ENCODE data around the gene MUCL3.

MUCL3 gene, protein sequence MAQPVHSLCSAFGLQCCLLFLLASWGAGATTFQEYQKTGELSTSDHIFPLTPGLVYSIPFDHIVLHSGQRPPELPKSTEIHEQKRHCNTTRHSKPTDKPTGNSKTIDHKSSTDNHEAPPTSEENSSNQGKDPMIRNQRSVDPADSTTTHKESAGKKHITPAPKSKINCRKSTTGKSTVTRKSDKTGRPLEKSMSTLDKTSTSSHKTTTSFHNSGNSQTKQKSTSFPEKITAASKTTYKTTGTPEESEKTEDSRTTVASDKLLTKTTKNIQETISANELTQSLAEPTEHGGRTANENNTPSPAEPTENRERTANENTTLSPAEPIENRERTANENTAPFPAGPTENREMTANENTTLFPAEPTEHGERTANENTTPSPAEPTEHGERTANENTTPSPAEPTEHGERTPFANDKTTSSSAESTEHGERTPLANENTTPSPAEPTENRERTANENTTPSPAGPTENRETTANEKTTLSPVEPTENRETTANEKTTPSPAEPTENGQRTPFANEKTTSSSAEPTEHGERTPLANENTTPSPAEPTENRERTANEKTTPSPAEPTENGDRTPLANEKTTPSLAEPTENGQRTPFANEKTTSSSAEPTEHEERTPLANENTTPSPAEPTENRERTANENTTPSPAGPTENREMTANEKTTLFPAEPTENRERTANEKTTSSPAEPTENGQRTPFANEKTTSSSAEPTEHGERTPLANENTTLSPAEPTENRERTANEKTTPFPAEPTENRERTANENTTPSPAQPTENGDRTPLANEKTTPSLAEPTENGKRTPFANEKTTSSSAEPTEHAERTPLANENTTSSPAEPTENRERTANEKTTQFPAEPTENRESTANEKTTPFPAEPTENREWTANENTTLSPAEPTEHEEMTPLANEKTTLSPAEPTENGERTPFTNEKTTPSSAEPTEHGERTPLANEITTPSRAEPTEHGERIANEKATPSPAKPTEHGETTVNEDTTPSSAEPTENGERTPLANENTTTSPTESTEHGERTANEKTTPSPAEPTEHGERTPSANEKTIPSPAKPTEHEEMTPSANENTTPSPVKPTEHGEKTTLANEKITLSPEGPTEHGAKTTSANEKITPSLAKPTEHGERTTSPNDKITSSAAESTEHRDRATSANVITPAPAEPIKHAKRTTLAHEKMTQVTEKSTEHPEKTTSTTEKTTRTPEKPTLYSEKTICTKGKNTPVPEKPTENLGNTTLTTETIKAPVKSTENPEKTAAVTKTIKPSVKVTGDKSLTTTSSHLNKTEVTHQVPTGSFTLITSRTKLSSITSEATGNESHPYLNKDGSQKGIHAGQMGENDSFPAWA (N-terminal part only)

DNA sequence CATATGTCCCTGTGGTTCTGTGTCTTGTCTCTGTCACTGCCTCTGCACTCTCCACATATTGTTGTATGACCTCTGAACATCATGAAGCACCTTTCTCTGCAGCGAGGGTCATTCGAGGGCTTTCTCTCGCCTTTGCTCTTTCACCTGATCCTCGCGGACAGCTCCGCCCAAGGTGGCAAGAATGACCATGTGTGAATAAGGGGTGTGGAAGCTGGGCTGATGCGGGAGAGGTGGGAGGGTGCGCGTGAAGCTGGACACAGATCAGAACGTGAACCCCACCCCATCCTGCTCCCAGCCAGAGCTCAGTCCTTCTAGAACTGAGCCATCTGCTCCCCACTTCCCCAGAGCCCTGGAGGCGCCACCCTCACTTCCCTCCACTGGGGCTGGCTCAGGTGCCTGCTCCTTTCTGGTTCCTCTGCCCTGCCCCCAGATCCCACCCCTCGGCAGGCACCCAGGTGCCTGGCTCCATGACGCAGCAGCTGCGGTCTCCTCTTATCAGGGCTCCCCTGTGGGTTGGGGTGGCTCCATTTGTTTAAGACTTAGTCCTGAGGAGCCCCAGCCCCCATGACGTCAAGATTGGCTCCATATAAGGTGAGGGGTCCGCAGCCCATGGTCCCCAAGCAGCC, at the start of gene MUCL3:
TSS of gene MUCL3 (plus strand) at position 613 of the 626 bp plus-strand sequence. CDS start 27 bp downstream, outside the sequence.
- H3K4me1 ChIP-seq (ENCODE audit: control insufficient read depth in 1 of 2, insufficient read depth in 2 of 2, low read length in 2 of 2), result peaks cover 8 to 17% of the 10 kb centered on the region in 2 donors
- H3K36me3 ChIP-seq (ENCODE audit: control insufficient read depth in 1 of 2, insufficient read depth in 2 of 2, low read length in 2 of 2), result no peaks in the 10 kb centered on the region
- H3K27ac ChIP-seq (ENCODE audit: low read depth, low read length), result no peak within 1 kb of the TSS
- no peak within 1 kb of the TSS for H3K4me3 ChIP-seq (ENCODE audit: low read depth in 1 of 2, low read length in 2 of 2)
- H3K9ac ChIP-seq (ENCODE audit: low read depth in 1 of 2, low read length in 2 of 2), result no peak within 1 kb of the TSS
- H3K27me3 ChIP-seq (ENCODE audit: control insufficient read depth in 1 of 2, insufficient read depth in 2 of 2, low read length in 2 of 2), result peaks cover 3 to 13% of the 10 kb centered on the region in 2 donors
- H3K9me3 ChIP-seq (ENCODE audit: control insufficient read depth in 1 of 2, low read length in 2 of 2), result no peaks in the 10 kb centered on the region

DNA sequence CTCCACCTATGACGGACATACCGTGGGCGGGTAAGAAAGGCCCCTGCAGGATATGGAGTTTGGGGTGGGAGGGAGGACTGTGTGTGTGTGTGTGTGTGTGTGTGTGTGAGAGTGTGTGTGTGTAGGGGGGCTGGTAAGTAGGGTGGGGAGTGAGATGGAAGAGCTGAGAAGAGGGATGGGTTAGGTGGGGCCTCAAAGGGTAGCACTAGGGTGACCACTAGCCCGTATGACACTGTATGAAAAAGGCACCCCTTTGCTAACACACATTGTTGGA, 49.4 kb upstream of the MUCL3 start:
- Histone ChIP-seq H3K9me3 (ENCODE audit: control insufficient read depth in 1 of 2, low read length in 2 of 2) (no peaks in the 10 kb centered on the region), H3K9ac (ENCODE audit: low read depth in 1 of 2, low read length in 2 of 2) (no peak overlapping the region), H3K4me3 (ENCODE audit: low read depth in 1 of 2, low read length in 2 of 2) (no peak overlapping the region), H3K4me1 (ENCODE audit: control insufficient read depth in 1 of 2, insufficient read depth in 2 of 2, low read length in 2 of 2) (peaks cover 5 to 6% of the 10 kb centered on the region in 2 donors), H3K27ac (ENCODE audit: low read depth, low read length) (no peak overlapping the region), H3K27me3 (ENCODE audit: control insufficient read depth in 1 of 2, insufficient read depth in 2 of 2, low read length in 2 of 2) (no peaks in the 10 kb centered on the region), H3K36me3 (ENCODE audit: control insufficient read depth in 1 of 2, insufficient read depth in 2 of 2, low read length in 2 of 2) (peaks cover 46 to 80% of the 10 kb centered on the region in 2 donors)

DNA sequence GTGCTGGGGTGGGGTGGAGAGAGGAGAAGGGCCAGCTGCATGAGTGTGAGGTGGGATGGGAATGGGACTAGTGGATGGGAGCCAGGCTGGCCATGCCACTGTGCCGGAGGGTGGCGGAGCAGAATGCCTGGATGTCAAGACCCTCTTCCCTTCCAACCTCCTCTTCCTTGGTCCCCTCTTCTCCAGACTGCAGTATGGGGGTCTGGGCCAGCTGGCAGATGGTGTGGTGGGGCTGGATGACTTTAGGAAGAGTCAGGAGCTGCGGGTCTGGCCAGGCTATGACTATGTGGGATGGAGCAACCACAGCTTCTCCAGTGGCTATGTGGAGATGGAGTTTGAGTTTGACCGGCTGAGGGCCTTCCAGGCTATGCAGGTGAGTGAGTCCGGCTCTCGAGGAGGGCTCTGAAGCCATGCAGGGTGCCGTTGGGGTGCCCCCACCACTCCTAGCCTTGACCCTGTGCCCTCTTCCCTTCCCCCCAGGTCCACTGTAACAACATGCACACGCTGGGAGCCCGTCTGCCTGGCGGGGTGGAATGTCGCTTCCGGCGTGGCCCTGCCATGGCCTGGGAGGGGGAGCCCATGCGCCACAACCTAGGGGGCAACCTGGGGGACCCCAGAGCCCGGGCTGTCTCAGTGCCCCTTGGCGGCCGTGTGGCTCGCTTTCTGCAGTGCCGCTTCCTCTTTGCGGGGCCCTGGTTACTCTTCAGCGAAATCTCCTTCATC, 48.8 kb upstream of the MUCL3 start:
- Histone ChIP-seq H3K27ac (ENCODE audit: low read depth, low read length) (no peak overlapping the region), H3K36me3 (ENCODE audit: control insufficient read depth in 1 of 2, insufficient read depth in 2 of 2, low read length in 2 of 2) (peaks cover 46 to 86% of the 10 kb centered on the region in 2 donors), H3K4me3 (ENCODE audit: low read depth in 1 of 2, low read length in 2 of 2) (no peak overlapping the region), H3K4me1 (ENCODE audit: control insufficient read depth in 1 of 2, insufficient read depth in 2 of 2, low read length in 2 of 2) (peaks cover 0 to under 1% of the 10 kb centered on the region in 2 donors), H3K9ac (ENCODE audit: low read depth in 1 of 2, low read length in 2 of 2) (no peak overlapping the region), H3K27me3 (ENCODE audit: control insufficient read depth in 1 of 2, insufficient read depth in 2 of 2, low read length in 2 of 2) (no peaks in the 10 kb centered on the region), H3K9me3 (ENCODE audit: control insufficient read depth in 1 of 2, low read length in 2 of 2) (no peaks in the 10 kb centered on the region)

DNA sequence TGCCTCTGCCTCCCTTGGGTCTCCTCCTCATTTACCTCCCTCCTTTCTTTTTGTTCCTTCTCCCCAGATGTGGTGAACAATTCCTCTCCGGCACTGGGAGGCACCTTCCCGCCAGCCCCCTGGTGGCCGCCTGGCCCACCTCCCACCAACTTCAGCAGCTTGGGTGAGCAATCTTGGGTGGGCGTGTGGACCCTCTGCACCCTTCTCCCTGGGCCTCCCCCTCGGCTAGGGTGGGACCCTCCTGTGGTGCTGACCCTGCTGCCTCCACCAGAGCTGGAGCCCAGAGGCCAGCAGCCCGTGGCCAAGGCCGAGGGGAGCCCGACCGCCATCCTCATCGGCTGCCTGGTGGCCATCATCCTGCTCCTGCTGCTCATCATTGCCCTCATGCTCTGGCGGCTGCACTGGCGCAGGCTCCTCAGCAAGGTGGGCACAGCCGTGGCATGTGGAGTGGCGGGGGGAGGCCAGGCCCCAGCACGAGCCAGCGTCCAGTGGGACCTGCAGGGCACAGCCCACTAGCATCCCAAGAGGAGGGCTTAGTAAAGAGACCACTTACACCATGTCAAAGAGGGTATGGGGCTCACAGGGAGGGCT, 47.7 kb upstream of the MUCL3 start:
- H3K9me3 ChIP-seq (ENCODE audit: control insufficient read depth in 1 of 2, low read length in 2 of 2), result no peaks in the 10 kb centered on the region
- no peak overlapping the region for H3K27ac ChIP-seq (ENCODE audit: low read depth, low read length)
- H3K4me3 ChIP-seq (ENCODE audit: low read depth in 1 of 2, low read length in 2 of 2), result no peak overlapping the region
- H3K27me3 ChIP-seq (ENCODE audit: control insufficient read depth in 1 of 2, insufficient read depth in 2 of 2, low read length in 2 of 2), result no peaks in the 10 kb centered on the region
- H3K36me3 ChIP-seq (ENCODE audit: control insufficient read depth in 1 of 2, insufficient read depth in 2 of 2, low read length in 2 of 2), result peaks cover 54 to 96% of the 10 kb centered on the region in 2 donors
- H3K9ac ChIP-seq (ENCODE audit: low read depth in 1 of 2, low read length in 2 of 2), result no peak overlapping the region
- H3K4me1 ChIP-seq (ENCODE audit: control insufficient read depth in 1 of 2, insufficient read depth in 2 of 2, low read length in 2 of 2), result no peaks in the 10 kb centered on the region

DNA sequence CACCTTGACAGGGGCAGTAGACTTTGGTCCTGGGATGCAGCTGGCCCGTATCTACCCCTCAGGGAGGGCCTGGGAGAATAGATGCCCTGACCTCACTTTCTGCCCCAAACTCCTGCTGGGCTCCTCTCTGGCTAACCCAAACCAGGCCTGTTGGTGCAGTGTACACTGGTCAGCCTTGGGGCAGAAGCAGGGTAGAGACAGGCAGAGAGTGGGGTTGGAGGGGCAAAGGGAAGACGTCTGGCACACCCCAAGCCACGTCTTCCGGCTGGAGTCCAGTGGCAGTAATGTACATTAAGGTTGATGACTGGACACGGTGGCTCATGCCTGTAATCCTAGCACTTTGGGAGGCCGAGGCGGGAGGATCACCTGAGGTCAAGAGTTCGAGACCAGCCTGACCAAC, 47.1 kb upstream of the MUCL3 start:
- Histone ChIP-seq H3K9ac (ENCODE audit: low read depth in 1 of 2, low read length in 2 of 2) (no peak overlapping the region), H3K9me3 (ENCODE audit: control insufficient read depth in 1 of 2, low read length in 2 of 2) (no peaks in the 10 kb centered on the region), H3K36me3 (ENCODE audit: control insufficient read depth in 1 of 2, insufficient read depth in 2 of 2, low read length in 2 of 2) (peaks cover 59 to 99% of the 10 kb centered on the region in 2 donors), H3K4me1 (ENCODE audit: control insufficient read depth in 1 of 2, insufficient read depth in 2 of 2, low read length in 2 of 2) (no peaks in the 10 kb centered on the region), H3K4me3 (ENCODE audit: low read depth in 1 of 2, low read length in 2 of 2) (no peak overlapping the region), H3K27ac (ENCODE audit: low read depth, low read length) (no peak overlapping the region), H3K27me3 (ENCODE audit: control insufficient read depth in 1 of 2, insufficient read depth in 2 of 2, low read length in 2 of 2) (no peaks in the 10 kb centered on the region)

DNA sequence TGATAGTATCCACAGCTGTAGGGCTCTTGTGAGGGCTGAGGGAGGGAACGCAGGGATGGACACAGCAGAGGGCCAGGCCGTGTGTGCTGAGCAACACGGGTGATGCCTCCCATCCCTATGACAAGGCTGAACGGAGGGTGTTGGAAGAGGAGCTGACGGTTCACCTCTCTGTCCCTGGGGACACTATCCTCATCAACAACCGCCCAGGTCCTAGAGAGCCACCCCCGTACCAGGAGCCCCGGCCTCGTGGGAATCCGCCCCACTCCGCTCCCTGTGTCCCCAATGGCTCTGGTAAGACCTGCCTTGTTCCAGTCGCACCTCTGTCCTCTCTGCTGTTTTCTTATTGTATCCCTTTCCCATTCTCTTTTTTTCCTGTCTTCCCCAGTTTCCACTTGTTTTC, 46.4 kb upstream of the MUCL3 start:
- Histone ChIP-seq H3K4me1 (ENCODE audit: control insufficient read depth in 1 of 2, insufficient read depth in 2 of 2, low read length in 2 of 2) (no peaks in the 10 kb centered on the region), H3K9ac (ENCODE audit: low read depth in 1 of 2, low read length in 2 of 2) (no peak overlapping the region), H3K36me3 (ENCODE audit: control insufficient read depth in 1 of 2, insufficient read depth in 2 of 2, low read length in 2 of 2) (peaks cover 66 to 99% of the 10 kb centered on the region in 2 donors), H3K27me3 (ENCODE audit: control insufficient read depth in 1 of 2, insufficient read depth in 2 of 2, low read length in 2 of 2) (no peaks in the 10 kb centered on the region), H3K27ac (ENCODE audit: low read depth, low read length) (no peak overlapping the region), H3K4me3 (ENCODE audit: low read depth in 1 of 2, low read length in 2 of 2) (no peak overlapping the region), H3K9me3 (ENCODE audit: control insufficient read depth in 1 of 2, low read length in 2 of 2) (no peaks in the 10 kb centered on the region)

DNA sequence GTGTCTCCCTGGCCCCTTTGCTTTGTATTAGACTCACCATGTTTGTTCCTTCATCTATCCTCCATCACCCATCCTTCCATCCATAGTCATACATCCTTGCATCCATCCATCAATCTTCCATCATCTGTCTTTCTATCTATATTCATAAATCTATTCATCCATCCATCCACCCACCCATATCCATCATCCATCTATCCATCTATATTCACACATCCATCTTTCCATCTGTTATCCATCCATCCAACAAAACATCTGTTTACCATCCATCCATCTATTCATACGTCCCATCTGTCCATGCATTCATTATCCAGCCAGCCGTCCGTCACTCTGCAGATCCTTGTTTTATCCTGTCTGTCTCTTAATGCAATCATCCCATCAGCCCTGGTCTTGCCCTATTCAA, 45.8 kb upstream of the MUCL3 start:
- Histone ChIP-seq H3K27me3 (ENCODE audit: control insufficient read depth in 1 of 2, insufficient read depth in 2 of 2, low read length in 2 of 2) (no peaks in the 10 kb centered on the region), H3K27ac (ENCODE audit: low read depth, low read length) (no peak overlapping the region), H3K9ac (ENCODE audit: low read depth in 1 of 2, low read length in 2 of 2) (no peak overlapping the region), H3K36me3 (ENCODE audit: control insufficient read depth in 1 of 2, insufficient read depth in 2 of 2, low read length in 2 of 2) (peaks cover 63 to 99% of the 10 kb centered on the region in 2 donors), H3K4me1 (ENCODE audit: control insufficient read depth in 1 of 2, insufficient read depth in 2 of 2, low read length in 2 of 2) (no peaks in the 10 kb centered on the region), H3K9me3 (ENCODE audit: control insufficient read depth in 1 of 2, low read length in 2 of 2) (no peaks in the 10 kb centered on the region), H3K4me3 (ENCODE audit: low read depth in 1 of 2, low read length in 2 of 2) (no peak overlapping the region)

DNA sequence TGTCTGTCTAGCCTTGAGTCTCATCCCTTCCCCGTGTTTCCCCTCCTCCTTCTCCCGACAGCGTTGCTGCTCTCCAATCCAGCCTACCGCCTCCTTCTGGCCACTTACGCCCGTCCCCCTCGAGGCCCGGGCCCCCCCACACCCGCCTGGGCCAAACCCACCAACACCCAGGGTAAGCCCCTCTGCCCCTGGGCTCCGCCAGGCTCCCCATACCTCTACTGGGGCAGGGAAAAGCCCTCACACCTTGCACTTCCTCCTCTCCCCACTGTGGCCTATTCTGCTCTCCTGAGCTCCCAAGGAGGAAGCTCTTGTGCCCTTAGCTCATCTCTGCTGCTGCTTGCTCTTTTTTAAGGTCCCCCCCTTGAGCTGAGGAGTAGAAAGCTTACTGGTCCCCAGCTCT, 45.4 kb upstream of the MUCL3 start:
- no peak overlapping the region for H3K9ac ChIP-seq (ENCODE audit: low read depth in 1 of 2, low read length in 2 of 2)
- H3K27ac ChIP-seq (ENCODE audit: low read depth, low read length), result no peak overlapping the region
- H3K9me3 ChIP-seq (ENCODE audit: control insufficient read depth in 1 of 2, low read length in 2 of 2), result no peaks in the 10 kb centered on the region
- no peak overlapping the region for H3K4me3 ChIP-seq (ENCODE audit: low read depth in 1 of 2, low read length in 2 of 2)
- H3K27me3 ChIP-seq (ENCODE audit: control insufficient read depth in 1 of 2, insufficient read depth in 2 of 2, low read length in 2 of 2), result no peaks in the 10 kb centered on the region
- H3K4me1 ChIP-seq (ENCODE audit: control insufficient read depth in 1 of 2, insufficient read depth in 2 of 2, low read length in 2 of 2), result no peaks in the 10 kb centered on the region
- peaks cover 59 to 98% of the 10 kb centered on the region in 2 donors for H3K36me3 ChIP-seq (ENCODE audit: control insufficient read depth in 1 of 2, insufficient read depth in 2 of 2, low read length in 2 of 2)

DNA sequence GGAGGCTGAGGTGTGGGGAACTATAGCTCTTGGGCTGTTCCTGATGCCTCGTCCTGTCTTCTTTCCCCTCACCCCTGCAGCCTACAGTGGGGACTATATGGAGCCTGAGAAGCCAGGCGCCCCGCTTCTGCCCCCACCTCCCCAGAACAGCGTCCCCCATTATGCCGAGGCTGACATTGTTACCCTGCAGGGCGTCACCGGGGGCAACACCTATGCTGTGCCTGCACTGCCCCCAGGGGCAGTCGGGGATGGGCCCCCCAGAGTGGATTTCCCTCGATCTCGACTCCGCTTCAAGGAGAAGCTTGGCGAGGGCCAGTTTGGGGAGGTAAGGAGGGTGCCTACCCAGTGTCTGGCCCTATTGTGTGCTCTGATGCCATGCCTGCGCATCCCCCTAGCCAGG, 44.2 kb upstream of the MUCL3 start:
- Histone ChIP-seq H3K27me3 (ENCODE audit: control insufficient read depth in 1 of 2, insufficient read depth in 2 of 2, low read length in 2 of 2) (no peaks in the 10 kb centered on the region), H3K4me3 (ENCODE audit: low read depth in 1 of 2, low read length in 2 of 2) (no peak overlapping the region), H3K9me3 (ENCODE audit: control insufficient read depth in 1 of 2, low read length in 2 of 2) (no peaks in the 10 kb centered on the region), H3K4me1 (ENCODE audit: control insufficient read depth in 1 of 2, insufficient read depth in 2 of 2, low read length in 2 of 2) (no peaks in the 10 kb centered on the region), H3K9ac (ENCODE audit: low read depth in 1 of 2, low read length in 2 of 2) (no peak overlapping the region), H3K27ac (ENCODE audit: low read depth, low read length) (no peak overlapping the region), H3K36me3 (ENCODE audit: control insufficient read depth in 1 of 2, insufficient read depth in 2 of 2, low read length in 2 of 2) (peaks cover 48 to 86% of the 10 kb centered on the region in 2 donors)
